ENCODE results near the gene CD7.

GRCh38 chr17:82270651-82271050 lies 46.8 kb downstream of the CD7 start:
- TF ChIP-seq CTCF (IDR thresholded peaks at IDR 0.05): no peak
- no peak for TF ChIP-seq POLR2AphosphoS5 (IDR thresholded peaks at IDR 0.05; ENCODE audit: insufficient read depth in 1 of 2, low read depth in 1 of 2)
- TF ChIP-seq POLR2A (IDR thresholded peaks at IDR 0.05): no peak

All from vagina (tissue), 2 donors.